GM21360 (cell line): Measurements from ENCODE around the gene ADSS1.
"Not testable (repeated sequence)": the region's sequence is repeated elsewhere in the genome, so short reads cannot be mapped to it uniquely, and the experiment has no call there.

Experiments
- ATAC-seq: cut with Tn5 transposase; IDR thresholded peaks from one replicate; pipeline ENCODE4 v1.9.1; 2021; ENCODE audit warnings: mild to moderate bottlenecking, moderate library complexity; ENCODE audit not compliant: unreplicated experiment

ADSS1 gene

DNA sequence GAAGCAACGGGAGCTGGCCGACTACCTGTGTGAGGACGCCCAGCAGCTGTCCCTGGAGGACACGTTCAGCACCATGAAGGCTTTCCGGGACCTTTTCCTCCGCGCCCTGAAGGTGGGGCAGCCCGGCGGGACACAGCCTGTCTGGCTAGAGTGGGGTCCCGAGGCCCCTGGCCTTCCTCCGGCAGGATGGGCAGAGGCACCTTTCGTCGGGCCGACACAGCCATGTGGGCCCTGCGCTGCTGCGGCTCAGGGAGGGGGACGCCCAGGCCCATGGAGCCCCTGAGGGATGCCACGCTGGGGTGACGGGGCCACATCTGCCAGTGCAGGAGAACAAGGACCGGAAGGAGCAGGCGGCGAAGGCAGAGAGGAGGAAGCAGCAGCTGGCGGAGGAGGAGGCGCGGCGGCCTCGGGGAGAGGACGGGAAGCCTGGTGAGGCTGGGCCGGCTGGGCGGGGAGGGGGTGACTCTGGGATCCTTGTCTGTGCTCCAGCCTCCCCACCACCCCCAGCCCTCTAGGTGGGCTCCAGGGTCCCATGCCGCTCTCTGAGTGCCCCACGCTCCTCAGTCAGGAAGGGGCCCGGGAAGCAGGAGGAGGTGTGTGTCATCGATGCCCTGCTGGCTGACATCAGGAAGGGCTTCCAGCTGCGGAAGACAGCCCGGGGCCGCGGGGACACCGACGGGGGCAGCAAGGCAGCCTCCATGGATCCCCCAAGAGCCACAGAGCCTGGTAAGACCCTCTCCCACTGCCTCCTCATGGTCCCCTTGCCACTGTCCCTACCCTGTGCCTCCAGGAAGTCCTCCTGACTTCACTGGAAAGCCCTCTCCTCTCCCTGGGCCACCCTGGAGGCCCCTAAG is 10.9 kb upstream of the ADSS1 start:
- ATAC-seq = no peak

DNA sequence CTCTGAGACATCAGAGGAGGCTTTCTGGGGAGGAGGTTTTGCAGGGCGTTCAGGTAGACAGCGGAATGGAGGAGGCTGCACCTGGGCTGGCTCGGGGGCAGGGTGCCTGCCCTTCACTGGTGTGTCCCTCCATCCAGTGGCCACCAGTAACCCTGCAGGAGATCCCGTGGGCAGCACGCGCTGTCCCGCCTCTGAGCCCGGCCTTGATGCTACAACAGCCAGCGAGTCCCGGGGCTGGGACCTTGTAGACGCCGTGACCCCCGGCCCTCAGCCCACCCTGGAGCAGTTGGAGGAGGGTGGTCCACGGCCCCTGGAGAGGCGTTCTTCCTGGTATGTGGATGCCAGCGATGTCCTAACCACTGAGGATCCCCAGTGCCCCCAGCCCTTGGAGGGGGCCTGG is 10.0 kb upstream of the ADSS1 start:
- no peak for ATAC-seq

DNA sequence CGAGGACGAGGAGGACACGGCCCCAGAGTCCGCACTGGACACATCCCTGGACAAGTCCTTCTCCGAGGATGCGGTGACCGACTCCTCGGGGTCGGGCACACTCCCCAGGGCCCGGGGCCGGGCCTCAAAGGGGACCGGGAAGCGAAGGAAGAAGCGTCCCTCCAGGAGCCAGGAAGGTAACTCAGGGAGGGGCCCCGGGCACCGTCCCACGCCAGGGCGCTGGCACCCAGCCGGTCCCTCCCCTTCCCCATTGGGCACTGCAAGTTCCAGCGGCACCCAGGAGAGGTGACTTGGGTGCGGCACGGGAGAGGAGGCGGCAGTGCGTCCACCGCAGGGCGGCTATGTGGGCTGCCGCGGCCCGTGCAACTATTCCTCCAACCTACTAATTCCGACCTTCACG is 9.3 kb upstream of the ADSS1 start:
- ATAC-seq = no peak

DNA sequence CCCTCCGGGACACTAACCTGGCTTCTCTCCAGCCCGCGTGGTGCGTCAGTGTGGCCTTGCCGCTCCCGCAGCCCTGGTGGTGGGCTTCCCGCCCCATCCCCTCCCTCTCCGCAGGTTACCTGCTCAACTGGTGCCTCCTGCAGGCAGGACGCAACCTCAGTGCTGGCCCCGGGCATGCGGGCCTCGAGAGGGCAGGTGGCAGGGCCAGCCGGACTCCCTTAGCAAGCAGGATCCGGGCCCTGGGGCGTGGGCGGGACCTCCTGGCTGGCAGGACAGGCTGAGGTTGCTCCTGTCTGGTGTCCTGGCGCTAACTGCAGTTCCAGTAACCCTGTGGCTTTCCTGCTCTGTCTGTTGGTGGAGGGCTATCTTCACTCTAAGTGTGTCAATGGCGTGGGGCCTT is 8.6 kb upstream of the ADSS1 start:
- ATAC-seq = no peak

DNA sequence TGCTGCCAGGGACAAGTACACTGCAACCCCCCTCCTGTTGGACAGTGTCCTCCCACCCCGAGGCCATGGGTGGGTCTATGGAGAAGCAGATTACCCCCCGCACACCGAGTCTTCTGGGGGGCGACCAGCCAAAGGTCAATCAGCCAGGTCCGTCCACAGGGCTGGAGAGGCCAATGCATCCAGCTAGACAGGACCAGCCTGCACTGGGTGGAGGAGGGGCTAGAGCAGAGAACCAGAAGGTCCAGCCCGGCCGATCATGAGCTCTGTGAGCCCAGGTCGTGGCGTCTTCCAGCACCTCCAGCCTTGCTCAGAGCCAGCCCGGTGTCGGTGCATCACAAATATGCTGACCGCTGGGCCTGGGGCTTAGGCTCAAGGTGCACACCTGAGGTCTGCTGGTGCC is 8.2 kb upstream of the ADSS1 start:
- ATAC-seq = no peak

DNA sequence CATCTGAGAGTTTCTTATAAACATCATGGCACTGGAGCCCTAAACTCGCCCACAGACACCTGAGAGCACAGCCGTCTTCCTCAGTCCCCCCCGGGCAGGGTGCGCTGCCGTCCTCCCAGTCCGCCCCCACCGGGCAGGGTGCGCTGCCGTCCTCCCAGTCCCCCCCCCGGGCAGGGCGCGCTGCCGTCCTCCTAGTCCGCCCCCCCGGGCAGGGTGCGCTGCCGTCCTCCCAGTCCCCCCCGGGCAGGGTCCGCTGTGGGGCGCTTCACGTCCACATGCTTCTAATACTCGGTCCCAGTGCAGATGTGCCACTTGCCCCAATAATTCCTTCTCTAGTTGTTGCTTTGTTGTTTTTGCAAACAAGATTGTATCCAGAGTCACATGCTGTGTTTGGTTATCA is 6.9 kb upstream of the ADSS1 start:
- ATAC-seq = no peak

DNA sequence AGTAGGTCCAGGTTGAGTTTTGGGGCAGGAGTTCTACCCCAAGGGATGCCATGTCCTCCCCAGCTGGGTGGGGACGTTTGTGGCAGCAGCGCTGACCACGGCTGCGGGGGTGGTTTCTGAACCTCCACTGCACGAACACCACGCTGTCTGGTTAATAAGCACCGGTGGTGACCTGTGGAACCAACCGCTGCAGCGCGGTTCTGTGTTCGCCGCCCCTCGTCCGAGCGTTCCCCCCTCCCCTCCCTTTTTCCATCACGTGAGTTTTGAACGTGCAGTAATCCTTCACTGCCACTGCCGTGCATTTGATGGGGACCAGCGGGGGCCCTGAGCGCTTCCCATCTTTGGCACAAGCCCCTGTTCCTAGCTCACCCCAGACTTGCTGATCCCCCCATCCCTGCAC is 6.4 kb upstream of the ADSS1 start:
- no peak for ATAC-seq

DNA sequence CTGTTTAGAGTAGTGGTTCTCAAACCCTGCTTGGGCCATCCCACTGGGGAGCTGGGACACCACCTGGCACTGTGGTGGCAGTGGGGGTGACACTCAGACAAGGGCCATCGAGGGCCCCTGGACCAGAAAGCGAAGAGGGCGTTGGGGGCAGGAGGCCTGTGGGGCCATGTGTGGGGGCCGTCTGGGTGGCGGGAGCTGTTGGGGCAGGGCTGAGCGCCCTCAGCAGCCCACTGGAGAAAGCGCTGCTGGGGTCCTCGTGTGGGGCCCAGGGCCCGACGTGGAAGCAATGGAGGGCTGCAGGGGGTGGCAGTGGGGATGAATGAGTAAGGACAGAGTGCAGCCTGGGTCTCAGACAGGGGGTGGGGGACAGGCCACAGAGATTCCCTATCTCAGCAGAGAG is 5.9 kb upstream of the ADSS1 start:
- ATAC-seq = no peak

DNA sequence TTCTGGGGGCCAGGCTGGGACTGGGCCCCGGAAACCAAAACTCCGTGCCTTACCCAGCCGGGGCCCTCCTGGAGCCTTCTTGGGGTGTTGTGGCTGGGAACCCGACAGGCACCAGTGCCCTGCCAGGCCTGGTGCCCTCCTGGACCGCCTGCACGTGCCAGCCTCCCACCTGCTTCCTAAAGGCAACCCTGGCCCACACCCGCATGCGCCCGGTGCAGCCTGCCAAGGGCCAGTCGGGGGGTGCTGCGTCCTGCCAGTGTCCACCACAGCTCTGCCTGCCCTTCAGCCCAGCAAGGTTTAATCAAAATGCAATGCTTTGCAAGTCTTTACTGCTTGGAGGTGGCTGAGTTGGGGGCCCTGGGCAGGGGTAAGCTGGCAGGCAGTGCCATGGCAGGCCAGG is 5.2 kb upstream of the ADSS1 start:
- ATAC-seq = no peak

DNA sequence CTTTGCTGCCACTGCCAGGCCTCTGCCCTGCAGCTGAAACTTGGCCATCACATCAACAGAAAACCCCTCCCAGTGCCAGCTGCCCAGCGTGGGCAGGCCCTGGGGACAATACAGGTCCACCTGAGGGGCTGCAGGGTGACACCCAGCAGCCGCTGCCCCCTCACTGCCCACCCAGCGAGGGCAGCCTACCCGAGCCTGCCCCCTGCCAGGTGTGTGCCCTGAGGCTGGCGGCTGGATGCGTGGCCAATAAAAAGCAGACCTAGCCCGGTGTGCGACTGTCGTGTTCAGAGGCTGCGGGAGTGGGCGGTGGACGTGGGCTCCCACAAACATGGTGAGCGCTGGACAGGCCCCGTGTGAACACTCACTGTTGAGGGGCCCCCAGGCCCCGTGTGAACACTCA is 4.7 kb upstream of the ADSS1 start:
- no peak for ATAC-seq

DNA sequence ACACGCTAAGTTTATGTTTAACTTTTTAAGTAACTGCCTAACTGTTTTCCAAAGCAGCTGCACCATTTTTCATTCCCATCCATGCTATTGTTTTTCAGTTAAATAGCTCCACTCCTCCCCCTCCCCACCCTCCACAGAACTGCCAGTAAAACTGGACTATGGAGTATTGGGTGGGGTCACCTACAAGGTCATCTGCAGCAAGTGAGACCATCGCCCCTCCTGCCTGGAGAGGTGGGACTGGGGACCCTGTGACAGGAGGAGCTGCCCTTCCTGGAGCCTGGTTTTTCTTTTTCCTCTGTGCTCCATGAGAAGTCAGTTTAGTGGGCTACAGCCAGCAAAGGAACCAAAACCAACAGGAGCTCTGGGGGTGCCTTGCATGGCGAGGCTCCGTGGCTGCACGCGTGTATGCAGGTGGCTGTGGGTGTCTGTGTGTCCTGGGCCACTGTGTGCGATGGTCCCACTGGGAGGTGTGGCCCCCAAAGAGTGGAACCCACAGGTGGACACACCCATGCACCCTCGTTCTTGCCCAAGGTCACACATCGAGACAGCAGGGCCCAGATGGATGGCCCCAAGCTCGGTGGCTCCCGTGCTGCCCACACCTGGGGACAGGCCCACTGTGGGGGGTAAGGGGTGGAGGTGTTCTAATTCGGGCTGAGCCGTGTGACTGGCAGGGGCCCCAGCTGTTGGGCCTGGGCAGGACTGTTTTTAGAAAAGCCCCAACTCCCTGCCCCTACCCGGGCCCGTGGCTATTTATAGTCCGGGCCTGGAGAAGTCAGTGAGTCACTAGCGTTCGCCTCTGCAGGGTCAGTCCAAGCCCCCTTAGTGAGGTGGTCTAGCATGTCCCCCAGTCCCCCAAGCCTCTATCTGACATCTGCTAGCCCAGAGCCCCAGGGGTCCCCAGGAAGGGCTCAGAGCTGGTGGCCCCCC is 2.3 kb upstream of the ADSS1 start:
- ATAC-seq = no peak

DNA sequence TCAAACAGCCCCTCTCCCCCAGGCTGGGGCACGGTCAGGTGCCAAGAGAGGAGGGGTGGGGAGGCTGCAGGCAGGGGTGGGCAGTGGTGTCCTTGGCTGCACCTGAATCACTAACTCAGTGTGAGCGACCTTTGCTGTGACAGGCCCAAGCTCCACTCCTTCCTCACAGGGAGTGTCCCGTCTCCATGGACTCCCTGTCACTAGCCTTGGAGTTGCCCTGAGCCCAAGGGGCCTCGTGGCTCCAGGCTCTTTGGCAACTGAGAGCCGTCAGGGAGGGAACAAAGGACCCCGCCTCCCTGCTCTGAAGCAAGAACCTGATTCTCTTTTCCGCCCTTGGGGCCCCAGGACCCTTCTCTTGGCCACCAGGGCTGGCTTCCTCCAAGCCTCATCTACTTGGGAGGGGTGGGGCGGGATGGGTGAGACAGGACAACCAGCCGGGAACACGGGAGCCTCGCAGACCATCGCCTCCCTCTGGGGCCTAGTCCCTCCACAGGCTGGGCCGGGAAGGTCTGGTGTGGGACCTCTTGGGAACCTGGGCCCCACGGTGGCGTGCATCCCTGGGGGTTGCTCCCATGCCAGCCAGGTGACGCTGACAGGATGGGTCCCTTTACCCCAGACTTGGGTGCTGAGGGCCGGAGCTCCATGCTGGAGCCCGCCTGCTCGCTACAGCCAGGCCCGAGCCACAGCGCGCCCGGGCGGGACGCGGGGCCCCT is 935 bp upstream of the ADSS1 start:
- no peak for ATAC-seq

DNA sequence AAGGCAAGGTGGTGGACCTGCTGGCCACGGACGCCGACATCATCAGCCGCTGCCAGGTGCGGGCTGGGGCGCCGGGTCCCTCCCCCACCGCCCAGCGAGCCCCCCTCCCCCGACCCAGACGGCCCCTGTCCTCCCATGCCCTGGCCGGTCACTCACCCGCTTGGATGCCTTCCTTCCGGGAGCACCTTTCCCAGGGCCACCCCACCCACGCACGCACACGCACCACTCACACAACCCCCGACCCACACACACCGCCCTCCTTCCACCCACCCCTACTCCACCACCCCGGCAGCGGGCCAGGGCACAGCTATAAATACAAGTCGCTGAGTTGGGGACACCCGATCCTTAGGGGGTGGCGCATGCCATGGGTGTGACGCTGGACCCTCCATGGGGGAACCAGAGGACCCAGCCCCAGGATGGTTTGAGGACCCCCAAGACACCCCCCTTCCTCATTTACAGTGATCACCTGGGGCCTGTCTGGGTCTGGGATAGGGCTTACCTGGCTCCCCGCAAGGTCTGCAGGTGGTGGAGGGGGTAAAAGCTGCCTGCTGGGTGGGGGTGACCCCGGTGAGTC is 465 bp downstream of the ADSS1 start:
- ATAC-seq = no peak

DNA sequence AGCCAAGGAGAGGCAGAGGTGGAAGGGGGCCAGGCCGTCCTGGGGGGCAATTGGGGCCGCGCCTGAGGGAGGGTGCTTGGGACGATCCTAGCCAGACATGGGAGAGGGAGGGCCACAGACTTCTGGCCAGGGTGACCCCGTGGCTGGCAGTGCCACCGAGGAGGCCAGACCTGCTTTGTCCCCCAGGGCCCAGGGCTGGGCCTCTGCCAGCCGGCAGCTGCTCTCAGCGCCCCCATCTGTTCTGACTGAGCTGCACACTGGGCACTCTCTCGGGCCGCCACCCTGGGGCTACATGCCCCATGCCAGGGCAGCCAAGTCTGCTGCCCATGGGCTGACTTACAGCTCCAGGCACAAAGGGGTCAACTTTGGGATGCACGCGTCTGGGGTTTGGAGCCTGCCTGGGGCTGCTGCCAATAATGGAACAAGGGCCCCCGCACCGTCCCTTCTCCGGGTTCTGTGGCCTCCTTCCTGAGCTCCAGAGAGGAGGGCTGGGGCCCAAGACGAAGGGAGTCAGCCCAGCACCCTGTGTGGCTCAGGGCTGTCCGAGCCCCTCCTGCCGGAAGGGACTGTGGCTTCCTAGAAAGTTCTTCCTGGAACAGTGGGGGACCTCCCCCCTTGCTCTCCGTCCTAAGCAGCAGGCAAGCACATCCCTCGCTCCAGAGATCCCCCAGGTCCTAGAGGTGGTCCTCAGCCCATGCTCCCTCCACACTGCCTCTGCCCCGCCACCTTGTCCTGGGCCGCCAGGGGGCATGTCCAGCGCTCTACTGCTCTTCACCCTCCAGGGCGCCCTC is 1.1 kb downstream of the ADSS1 start:
- no peak for ATAC-seq

DNA sequence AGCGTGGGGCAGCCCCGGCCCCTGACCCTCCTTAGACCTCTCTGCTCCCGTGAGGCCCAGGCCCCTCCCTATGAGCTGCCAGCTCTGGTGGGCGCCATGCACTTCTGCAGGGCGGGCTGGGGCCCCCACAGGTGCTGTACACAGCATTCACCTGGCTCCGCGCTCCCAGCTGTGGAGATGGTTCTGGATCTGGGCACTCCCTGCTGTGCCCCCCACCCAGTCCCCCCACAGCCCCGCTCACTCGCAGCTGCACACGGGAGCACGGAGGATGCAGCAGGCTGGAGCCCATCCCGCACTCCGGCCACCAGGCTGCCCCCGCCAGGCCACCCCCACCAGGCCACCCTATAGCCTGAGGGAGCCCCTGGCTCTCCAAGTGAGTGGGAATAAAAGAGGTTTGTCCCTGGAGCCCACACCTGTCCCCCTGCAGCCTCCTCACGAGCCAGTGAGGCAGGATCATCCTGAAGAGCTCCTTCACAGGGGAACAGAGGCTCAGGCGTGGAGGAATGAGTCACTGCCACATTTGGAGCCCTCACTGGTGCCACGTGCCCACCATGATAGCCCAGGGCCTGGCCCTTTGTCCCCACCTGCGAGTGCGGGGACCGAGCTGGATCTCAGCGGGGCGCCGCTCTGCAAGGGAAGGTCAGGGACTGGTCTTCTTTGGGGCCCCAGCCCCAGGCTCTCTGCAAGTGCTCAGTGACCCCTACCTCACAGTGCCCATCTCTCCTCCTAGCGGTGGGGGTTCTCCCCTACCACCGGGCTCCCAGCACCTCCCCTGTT is 1.9 kb downstream of the ADSS1 start:
- no peak for ATAC-seq

DNA sequence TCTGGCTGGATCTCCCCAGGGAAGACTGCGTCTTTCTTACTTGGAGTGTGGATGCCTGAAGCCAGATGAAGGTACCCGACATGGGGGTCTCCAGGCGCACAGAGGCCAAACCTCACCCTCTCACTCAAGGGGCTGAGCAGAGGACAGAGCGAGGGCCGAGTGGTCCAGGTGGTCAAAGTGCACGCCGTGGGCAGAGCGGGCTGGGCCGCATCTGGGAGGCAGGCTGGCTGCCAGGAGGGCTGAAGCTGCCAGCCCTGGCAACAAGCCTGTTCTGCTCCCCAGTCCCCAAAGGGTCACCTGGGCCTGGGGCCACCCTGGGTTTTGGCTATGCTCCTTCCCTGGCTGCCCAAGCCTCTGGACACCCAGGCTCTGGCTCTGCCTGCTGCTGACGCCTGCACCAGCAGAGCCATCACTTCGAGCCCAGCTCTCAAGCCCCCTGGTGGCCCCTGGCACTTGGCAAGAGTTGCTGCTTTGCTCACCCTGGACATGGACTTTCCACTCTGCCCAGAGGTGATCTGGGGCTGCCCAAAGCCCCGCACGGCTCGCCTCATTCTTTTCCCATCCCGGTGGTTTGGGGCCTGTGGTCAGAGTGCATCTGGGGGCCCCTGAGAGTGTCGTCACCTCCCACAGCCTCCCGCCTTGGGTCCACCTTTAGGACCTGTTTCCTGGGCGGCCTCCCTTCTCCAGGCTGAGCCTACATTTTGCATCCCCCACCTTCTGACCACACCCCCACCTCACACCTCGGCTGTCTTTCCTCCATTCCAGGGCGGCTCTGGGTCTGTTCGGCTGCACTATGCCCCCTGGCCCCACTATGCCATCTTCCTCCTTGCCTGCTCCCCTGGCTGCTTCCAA is 2.8 kb downstream of the ADSS1 start:
- no peak for ATAC-seq

DNA sequence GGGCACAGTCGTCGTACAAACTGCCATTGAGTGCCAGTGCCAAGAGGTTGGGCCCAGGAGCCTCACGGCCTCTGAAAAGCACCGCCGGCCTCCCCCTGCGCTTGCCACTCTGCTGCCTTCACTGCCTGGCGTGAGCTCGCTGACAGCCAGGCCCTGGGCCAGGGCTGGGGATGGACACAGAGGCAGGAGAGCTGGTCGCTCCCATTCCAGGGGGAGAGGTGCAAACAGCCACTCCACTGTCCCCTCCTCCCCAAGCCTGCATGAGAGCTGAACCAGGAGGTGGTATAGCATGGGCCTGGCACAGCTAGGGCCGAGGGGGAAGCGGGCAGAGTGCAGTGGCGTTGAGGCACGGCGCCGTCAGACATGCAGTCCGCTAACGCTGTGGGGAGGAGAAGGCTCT is 4.6 kb downstream of the ADSS1 start:
- no peak for ATAC-seq

DNA sequence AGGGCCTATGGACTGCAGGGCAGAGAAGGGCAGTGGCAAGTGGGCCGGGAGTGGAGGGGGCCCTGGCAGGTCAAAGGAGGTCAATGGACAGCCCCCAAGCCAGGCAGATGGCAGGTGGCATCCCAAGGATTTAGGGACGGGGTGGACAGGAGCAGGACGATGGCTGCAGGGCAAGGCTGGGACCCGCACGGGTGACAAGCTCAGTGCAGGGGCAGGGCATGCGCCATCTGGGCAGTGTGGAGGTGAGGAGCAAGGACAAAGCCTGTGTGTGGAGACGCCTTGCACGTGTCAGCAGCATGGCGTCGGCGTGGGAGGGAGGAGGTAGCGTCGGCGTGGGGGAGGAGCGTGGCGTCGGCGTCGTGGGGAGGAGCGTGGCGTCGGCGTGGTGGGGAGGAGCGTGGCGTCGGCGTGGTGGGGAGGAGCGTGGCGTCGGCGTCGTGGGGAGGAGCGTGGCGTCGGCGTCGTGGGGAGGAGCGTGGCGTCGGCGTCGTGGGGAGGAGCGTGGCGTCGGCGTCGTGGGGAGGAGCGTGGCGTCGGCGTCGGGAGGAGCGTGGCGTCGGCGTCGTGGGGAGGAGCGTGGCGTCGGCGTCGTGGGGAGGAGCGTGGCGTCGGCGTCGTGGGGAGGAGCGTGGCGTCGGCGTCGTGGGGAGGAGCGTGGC is 5.3 kb downstream of the ADSS1 start:
- not testable (repeated sequence) for ATAC-seq
